ENCODE results near the gene ADAMTS2.

The ADAMTS2 gene

GRCh38 chr5:179181988-179182387 is 163.3 kb downstream of the ADAMTS2 start:
- Histone ChIP-seq H3K27ac (no peak overlapping the region), H3K9ac (ENCODE audit: insufficient read length) (no peak overlapping the region), H3K4me3 (no peak overlapping the region), H3K36me3 (ENCODE audit: insufficient read depth, low read length) (no peaks in the 10 kb centered on the region), H3K9me3 (ENCODE audit: low read depth, low read length) (no peaks in the 10 kb centered on the region)
- no peak for DNase-seq (ENCODE audit: low read depth, low spot score)
- no peak for TF ChIP-seq EZH2 (IDR thresholded peaks at IDR 0.05)
- no peak for TF ChIP-seq POLR2AphosphoS5 (IDR thresholded peaks at IDR 0.05; ENCODE audit: borderline replicate concordance, low read depth, low read length)
- no peak for TF ChIP-seq FOXP2 (optimal IDR thresholded peaks at IDR 0.05; ENCODE audit: control extremely low read depth, extremely low read length, insufficient read depth)

GRCh38 chr5:179180921-179181645 is 164.2 kb downstream of the ADAMTS2 start:
- no peak overlapping the region for H3K9ac ChIP-seq (ENCODE audit: insufficient read length)
- H3K27ac ChIP-seq, result no peak overlapping the region
- H3K4me3 ChIP-seq, result no peak overlapping the region
- no peaks in the 10 kb centered on the region for H3K9me3 ChIP-seq (ENCODE audit: low read depth, low read length)
- TF ChIP-seq POLR2AphosphoS5 (IDR thresholded peaks at IDR 0.05; ENCODE audit: borderline replicate concordance, low read depth, low read length) (no peak), FOXP2 (optimal IDR thresholded peaks at IDR 0.05; ENCODE audit: control extremely low read depth, extremely low read length, insufficient read depth) (no peak), EZH2 (IDR thresholded peaks at IDR 0.05) (no peak)
- DNase-seq (ENCODE audit: low read depth, low spot score), result no peak
- H3K36me3 ChIP-seq (ENCODE audit: insufficient read depth, low read length), result no peaks in the 10 kb centered on the region

- H3K4me3 ChIP-seq, result no peak overlapping the region
- no peak for TF ChIP-seq POLR2AphosphoS5 (IDR thresholded peaks at IDR 0.05; ENCODE audit: borderline replicate concordance, low read depth, low read length)
- no peak for TF ChIP-seq EZH2 (IDR thresholded peaks at IDR 0.05)
- TF ChIP-seq FOXP2 (optimal IDR thresholded peaks at IDR 0.05; ENCODE audit: control extremely low read depth, extremely low read length, insufficient read depth), result no peak
- DNase-seq (ENCODE audit: low read depth, low spot score), result no peak
- no peaks in the 10 kb centered on the region for H3K9me3 ChIP-seq (ENCODE audit: low read depth, low read length)
- no peak overlapping the region for H3K27ac ChIP-seq
- H3K36me3 ChIP-seq (ENCODE audit: insufficient read depth, low read length), result no peaks in the 10 kb centered on the region
- H3K9ac ChIP-seq (ENCODE audit: insufficient read length), result no peak overlapping the region
Observed at GRCh38 chr5:179180061-179180610, 165.1 kb downstream of the ADAMTS2 start.

DNA sequence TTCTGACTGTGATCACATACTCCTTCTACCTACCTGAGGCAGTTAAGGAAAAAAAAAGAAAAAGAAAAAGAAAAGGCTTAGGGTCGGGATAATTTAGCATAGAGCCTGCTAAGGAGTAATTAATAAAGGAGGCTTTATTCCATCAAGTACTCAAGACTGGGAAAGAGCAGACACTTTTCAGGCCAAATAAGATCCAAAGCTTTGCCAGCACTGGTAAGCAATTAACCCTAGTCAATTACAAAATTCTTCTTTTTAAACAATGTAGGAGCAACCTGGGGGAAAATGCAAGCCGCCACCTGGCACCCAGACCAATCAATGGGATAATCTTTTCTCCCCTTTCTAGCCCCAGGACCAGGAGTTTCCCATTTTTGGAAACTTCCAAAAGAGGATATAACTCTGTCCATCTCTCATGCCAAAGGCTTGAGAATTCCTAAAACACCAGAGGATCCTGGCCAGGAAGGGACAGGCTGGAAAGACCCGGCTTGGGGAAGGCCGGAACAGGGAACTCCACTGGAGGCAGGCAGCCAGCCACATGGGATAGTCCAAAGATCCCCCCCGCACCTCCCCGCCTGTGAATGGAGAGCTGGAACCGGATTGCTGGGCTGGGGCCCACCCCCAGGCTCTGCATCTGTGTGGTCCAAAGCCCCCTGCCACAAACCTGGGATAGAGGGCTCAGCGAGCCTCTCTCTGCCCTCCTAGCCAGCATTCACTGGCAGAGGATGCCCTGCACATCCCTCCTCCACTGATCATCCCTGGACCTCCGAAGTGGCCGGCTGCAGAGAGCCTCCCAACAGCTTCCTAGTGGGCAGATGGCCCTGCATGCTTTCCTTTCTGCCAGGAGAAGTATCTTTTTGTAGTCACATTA is 167.3 kb downstream of the ADAMTS2 start:
- H3K9ac ChIP-seq (ENCODE audit: insufficient read length), result no peak overlapping the region
- TF ChIP-seq EZH2 (IDR thresholded peaks at IDR 0.05) (no peak), POLR2AphosphoS5 (IDR thresholded peaks at IDR 0.05; ENCODE audit: borderline replicate concordance, low read depth, low read length) (no peak), FOXP2 (optimal IDR thresholded peaks at IDR 0.05; ENCODE audit: control extremely low read depth, extremely low read length, insufficient read depth) (no peak)
- DNase-seq (ENCODE audit: low read depth, low spot score), result no peak
- H3K27ac ChIP-seq, result no peak overlapping the region
- H3K4me3 ChIP-seq, result no peak overlapping the region
- H3K36me3 ChIP-seq (ENCODE audit: insufficient read depth, low read length), result no peaks in the 10 kb centered on the region
- H3K9me3 ChIP-seq (ENCODE audit: low read depth, low read length), result no peaks in the 10 kb centered on the region

DNA sequence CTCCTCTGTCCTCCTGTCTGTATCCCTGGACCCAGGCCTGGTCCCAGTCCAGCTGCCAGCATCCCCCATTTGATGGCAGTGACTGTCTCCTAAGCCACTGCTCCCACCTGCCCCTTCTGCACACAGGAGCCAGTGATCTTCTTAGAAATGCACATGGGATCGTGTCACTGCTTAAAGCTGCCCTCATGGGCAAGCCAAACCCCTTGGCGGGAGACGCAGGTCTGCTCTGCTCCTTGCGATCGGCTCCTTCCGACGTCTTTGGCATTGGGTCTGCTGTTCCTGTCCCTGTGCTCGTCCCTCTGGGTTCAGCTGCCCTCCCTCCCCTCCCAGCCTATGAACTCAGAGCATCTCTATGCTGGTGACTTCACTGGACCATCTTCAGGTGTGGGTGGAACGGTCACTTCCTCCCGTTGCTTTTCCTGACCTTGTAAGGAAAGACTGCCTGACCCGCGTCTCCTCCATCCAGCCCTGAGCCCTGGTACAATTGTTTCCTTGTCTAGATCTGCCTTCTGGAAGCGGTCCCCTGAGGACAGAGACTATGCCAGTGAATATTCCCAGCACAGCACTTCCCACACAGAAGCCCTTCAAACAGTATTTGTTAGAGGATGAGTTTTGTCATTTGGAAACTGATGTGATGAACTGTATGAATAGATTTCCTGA is 168.6 kb downstream of the ADAMTS2 start:
- no peak overlapping the region for H3K9ac ChIP-seq (ENCODE audit: insufficient read length)
- no peak overlapping the region for H3K4me3 ChIP-seq
- no peaks in the 10 kb centered on the region for H3K36me3 ChIP-seq (ENCODE audit: insufficient read depth, low read length)
- TF ChIP-seq EZH2 (IDR thresholded peaks at IDR 0.05) (no peak), FOXP2 (optimal IDR thresholded peaks at IDR 0.05; ENCODE audit: control extremely low read depth, extremely low read length, insufficient read depth) (no peak), POLR2AphosphoS5 (IDR thresholded peaks at IDR 0.05; ENCODE audit: borderline replicate concordance, low read depth, low read length) (no peak)
- H3K27ac ChIP-seq, result no peak overlapping the region
- no peak for DNase-seq (ENCODE audit: low read depth, low spot score)
- H3K9me3 ChIP-seq (ENCODE audit: low read depth, low read length), result no peaks in the 10 kb centered on the region

DNA sequence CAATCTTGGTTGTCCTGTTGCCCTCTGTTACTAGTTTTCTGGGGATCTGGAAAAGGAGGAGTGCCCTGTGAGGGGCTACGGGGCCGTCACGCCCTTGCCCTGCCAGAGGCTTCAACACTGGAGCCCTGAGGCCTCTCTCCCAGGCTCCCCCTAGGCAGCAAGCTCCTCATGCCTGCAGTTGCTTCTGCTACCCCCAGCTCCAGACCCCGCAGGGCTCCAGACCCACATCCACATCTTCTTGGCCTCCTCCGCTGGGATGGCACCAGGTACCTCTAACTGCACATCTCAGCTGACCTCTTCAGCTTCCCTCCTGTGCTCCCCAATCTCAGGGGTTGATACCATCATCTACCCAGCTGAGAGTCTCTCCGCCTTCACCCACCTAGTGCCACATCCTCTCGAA is 169.1 kb downstream of the ADAMTS2 start:
- Histone ChIP-seq H3K36me3 (ENCODE audit: insufficient read depth, low read length) (no peaks in the 10 kb centered on the region), H3K4me3 (no peak overlapping the region), H3K9ac (ENCODE audit: insufficient read length) (no peak overlapping the region), H3K27ac (no peak overlapping the region), H3K9me3 (ENCODE audit: low read depth, low read length) (no peaks in the 10 kb centered on the region)
- no peak for DNase-seq (ENCODE audit: low read depth, low spot score)
- TF ChIP-seq POLR2AphosphoS5 (IDR thresholded peaks at IDR 0.05; ENCODE audit: borderline replicate concordance, low read depth, low read length), result no peak
- TF ChIP-seq FOXP2 (optimal IDR thresholded peaks at IDR 0.05; ENCODE audit: control extremely low read depth, extremely low read length, insufficient read depth), result no peak
- no peak for TF ChIP-seq EZH2 (IDR thresholded peaks at IDR 0.05)

- Histone ChIP-seq H3K27ac (no peak overlapping the region), H3K4me3 (no peak overlapping the region), H3K36me3 (ENCODE audit: insufficient read depth, low read length) (no peaks in the 10 kb centered on the region), H3K9ac (ENCODE audit: insufficient read length) (no peak overlapping the region), H3K9me3 (ENCODE audit: low read depth, low read length) (no peaks in the 10 kb centered on the region)
- DNase-seq (ENCODE audit: low read depth, low spot score), result no peak
- TF ChIP-seq EZH2 (IDR thresholded peaks at IDR 0.05) (no peak), FOXP2 (optimal IDR thresholded peaks at IDR 0.05; ENCODE audit: control extremely low read depth, extremely low read length, insufficient read depth) (no peak), POLR2AphosphoS5 (IDR thresholded peaks at IDR 0.05; ENCODE audit: borderline replicate concordance, low read depth, low read length) (no peak)
Observed at GRCh38 chr5:179171816-179172745, 173.2 kb downstream of the ADAMTS2 start.
